Measurements from ENCODE around the gene PLEKHA5. TPM values are rescaled to one million over a fixed set of nuclear protein-coding genes. Genes with fewer than 3 reads are reported as not detected.
"Not testable (repeated sequence)": the region's sequence is repeated elsewhere in the genome, so short reads cannot be mapped to it uniquely, and the experiment has no call there.

Gene PLEKHA5
- total RNA-seq, 1 experiment from 2014 or later: 14.0 TPM

- BruUV-seq (replicated peaks): no TSS peak
- intact Hi-C loops (cut with micrococcal nuclease; ENCODE audit: unreplicated experiment): no loop called here
- POLR2A ChIA-PET (ENCODE audit: low non-redundant PET): no interaction called here
These were observed 196.6 kb downstream of the PLEKHA5 start for GRCh38 chr12:19326102-19326501.

DNA sequence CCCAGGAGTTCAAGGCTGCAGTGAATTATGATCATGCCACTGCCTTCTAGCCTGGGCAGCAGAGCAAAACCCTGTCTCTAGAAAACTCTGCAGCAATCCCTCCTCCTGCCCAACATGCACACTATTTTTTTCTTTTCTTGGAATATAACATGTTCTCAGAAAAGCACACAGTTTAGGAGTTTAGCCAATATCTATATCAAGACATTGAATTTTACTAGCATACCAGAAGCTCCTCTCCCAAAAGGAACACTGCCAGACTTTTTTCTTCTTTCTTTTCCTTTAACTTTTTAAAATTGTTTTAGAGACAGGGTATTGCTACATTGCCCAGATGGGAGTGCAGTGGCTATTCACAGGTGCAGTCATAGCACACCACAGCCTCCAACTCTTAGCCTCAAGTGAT is 202.7 kb downstream of the PLEKHA5 start:
- intact Hi-C loops (cut with micrococcal nuclease; ENCODE audit: unreplicated experiment): no loop called here
- Histone ChIP-seq H3K27ac (ENCODE audit: low read depth, low read length, poor library complexity, severe bottlenecking) (no peak overlapping the region), H3K4me1 (ENCODE audit: insufficient read depth, low read length, poor library complexity, severe bottlenecking) (no peaks in the 10 kb centered on the region), H3K27me3 (replicated peaks; ENCODE audit: insufficient read depth, low read depth, low read length, poor library complexity) (no peaks in the 10 kb centered on the region), H3K36me3 (ENCODE audit: insufficient read depth, low read length, poor library complexity, severe bottlenecking) (no peaks in the 10 kb centered on the region), H3K4me3 (ENCODE audit: low read depth, low read length, poor library complexity, severe bottlenecking) (no peak overlapping the region), H3K9me3 (ENCODE audit: low read depth, low read length, poor library complexity, severe bottlenecking) (no peaks in the 10 kb centered on the region)
- POLR2A ChIA-PET (ENCODE audit: low non-redundant PET): no interaction called here
- no peak for DNase-seq (ENCODE audit: low spot score)
- TF ChIP-seq EZH2 (IDR thresholded peaks at IDR 0.05; ENCODE audit: borderline replicate concordance, low read depth, low read length, poor library complexity, severe bottlenecking) (no peak), CTCF (conservative IDR thresholded peaks at IDR 0.05; ENCODE audit: low read depth, low read length) (no peak)
- no TSS peak for BruUV-seq (replicated peaks)
- CTCF ChIA-PET: no interaction called here

More at GRCh38 chr12:19326102-19326501, 196.6 kb downstream of the PLEKHA5 start:
- H3K4me1 ChIP-seq (ENCODE audit: insufficient read depth, low read length, poor library complexity, severe bottlenecking): no peaks in the 10 kb centered on the region
- H3K27me3 ChIP-seq (replicated peaks; ENCODE audit: insufficient read depth, low read depth, low read length, poor library complexity): no peaks in the 10 kb centered on the region
- H3K4me3 ChIP-seq (ENCODE audit: low read depth, low read length, poor library complexity, severe bottlenecking): no peak overlapping the region
- CTCF ChIA-PET: no interaction called here
- no peaks in the 10 kb centered on the region for H3K9me3 ChIP-seq (ENCODE audit: low read depth, low read length, poor library complexity, severe bottlenecking)
- no peak overlapping the region for H3K27ac ChIP-seq (ENCODE audit: low read depth, low read length, poor library complexity, severe bottlenecking)
- no peak for DNase-seq (ENCODE audit: low spot score)
- H3K36me3 ChIP-seq (ENCODE audit: insufficient read depth, low read length, poor library complexity, severe bottlenecking): no peaks in the 10 kb centered on the region
- TF ChIP-seq CTCF (conservative IDR thresholded peaks at IDR 0.05; ENCODE audit: low read depth, low read length) (no peak), EZH2 (IDR thresholded peaks at IDR 0.05; ENCODE audit: borderline replicate concordance, low read depth, low read length, poor library complexity, severe bottlenecking) (no peak)

- no TSS peak for BruUV-seq (replicated peaks)
- no peak overlapping the region for H3K4me3 ChIP-seq (ENCODE audit: low read depth, low read length, poor library complexity, severe bottlenecking)
- no peak for DNase-seq (ENCODE audit: low spot score)
- intact Hi-C loops (cut with micrococcal nuclease; ENCODE audit: unreplicated experiment): no loop called here
- TF ChIP-seq EZH2 (IDR thresholded peaks at IDR 0.05; ENCODE audit: borderline replicate concordance, low read depth, low read length, poor library complexity, severe bottlenecking) (no peak), CTCF (conservative IDR thresholded peaks at IDR 0.05; ENCODE audit: low read depth, low read length) (no peak)
- no peaks in the 10 kb centered on the region for H3K27me3 ChIP-seq (replicated peaks; ENCODE audit: insufficient read depth, low read depth, low read length, poor library complexity)
- CTCF ChIA-PET: no interaction called here
- no peaks in the 10 kb centered on the region for H3K9me3 ChIP-seq (ENCODE audit: low read depth, low read length, poor library complexity, severe bottlenecking)
- no peaks in the 10 kb centered on the region for H3K36me3 ChIP-seq (ENCODE audit: insufficient read depth, low read length, poor library complexity, severe bottlenecking)
- H3K27ac ChIP-seq (ENCODE audit: low read depth, low read length, poor library complexity, severe bottlenecking): no peak overlapping the region
- no peaks in the 10 kb centered on the region for H3K4me1 ChIP-seq (ENCODE audit: insufficient read depth, low read length, poor library complexity, severe bottlenecking)
- POLR2A ChIA-PET (ENCODE audit: low non-redundant PET): no interaction called here
These were observed 208.9 kb downstream of the PLEKHA5 start for GRCh38 chr12:19338405-19338804.

GRCh38 chr12:19350850-19351249 is 221.3 kb downstream of the PLEKHA5 start:
- H3K27me3 ChIP-seq (replicated peaks; ENCODE audit: insufficient read depth, low read depth, low read length, poor library complexity); H3K9me3 ChIP-seq (ENCODE audit: low read depth, low read length, poor library complexity, severe bottlenecking); H3K4me3 ChIP-seq (ENCODE audit: low read depth, low read length, poor library complexity, severe bottlenecking); DNase-seq (ENCODE audit: low spot score); H3K4me1 ChIP-seq (ENCODE audit: insufficient read depth, low read length, poor library complexity, severe bottlenecking); BruUV-seq (replicated peaks); H3K27ac ChIP-seq (ENCODE audit: low read depth, low read length, poor library complexity, severe bottlenecking); CTCF ChIA-PET; intact Hi-C loops (cut with micrococcal nuclease; ENCODE audit: unreplicated experiment); H3K36me3 ChIP-seq (ENCODE audit: insufficient read depth, low read length, poor library complexity, severe bottlenecking); POLR2A ChIA-PET (ENCODE audit: low non-redundant PET): not testable (repeated sequence)

Measured in A673 (cell line).